GM12891 (cell line): ENCODE data around the gene ARHGAP24.

Experiments
- POLR2A ChIP-seq: IDR thresholded peaks from 2 replicates; pipeline ENCODE4 v1.6.1; 2011; ENCODE audit warnings: low read depth, low read length, control low read depth
- POLR2AphosphoS5 ChIP-seq: IDR thresholded peaks from 2 replicates; pipeline ENCODE4 v1.6.1; 2011; ENCODE audit warnings: low read depth, low read length, control low read depth

- TF ChIP-seq POLR2A (no peak), POLR2AphosphoS5 (no peak)
These were observed 464.0 kb downstream of the ARHGAP24 start for GRCh38 chr4:85938902-85939301.
